Dedifferentiated amniotic fluid mesenchymal stem cell (primary cell): Measurements from ENCODE around the gene CLEC18B.
"Not testable (repeated sequence)": the region's sequence is repeated elsewhere in the genome, so short reads cannot be mapped to it uniquely, and the experiment has no call there.

Experiments
- DNase-seq: peaks from one replicate; pipeline ENCODE4 v3.0.0-alpha.2; 2016; ENCODE audit errors: extremely low spot score

Gene CLEC18B

GRCh38 chr16:74406600-74407361 lies 14.5 kb downstream of the CLEC18B start:
- DNase-seq = not testable (repeated sequence)

GRCh38 chr16:74404148-74404933 lies 16.9 kb downstream of the CLEC18B start:
- DNase-seq = not testable (repeated sequence)

- not testable (repeated sequence) for DNase-seq
Observed at GRCh38 chr16:74400238-74400637, 21.0 kb downstream of the CLEC18B start.

GRCh38 chr16:74398212-74398895 lies 22.9 kb downstream of the CLEC18B start:
- not testable (repeated sequence) for DNase-seq

GRCh38 chr16:74396521-74397017 lies 24.7 kb downstream of the CLEC18B start:
- DNase-seq = peak; percentile 14

GRCh38 chr16:74394604-74395003 lies 26.7 kb downstream of the CLEC18B start:
- not testable (repeated sequence) for DNase-seq

- not testable (repeated sequence) for DNase-seq
Observed at GRCh38 chr16:74394131-74394530, 27.1 kb downstream of the CLEC18B start.

GRCh38 chr16:74391454-74392050 lies 29.7 kb downstream of the CLEC18B start:
- not testable (repeated sequence) for DNase-seq

GRCh38 chr16:74382339-74383034 lies 38.8 kb downstream of the CLEC18B start:
- not testable (repeated sequence) for DNase-seq

- not testable (repeated sequence) for DNase-seq
Observed at GRCh38 chr16:74373847-74374184, 47.5 kb downstream of the CLEC18B start.

GRCh38 chr16:74372953-74373846 lies 48.1 kb downstream of the CLEC18B start:
- DNase-seq = no peak

- no peak for DNase-seq
Observed at GRCh38 chr16:74372369-74372768, 48.9 kb downstream of the CLEC18B start.

- not testable (repeated sequence) for DNase-seq
Observed at GRCh38 chr16:74370338-74371135, 50.7 kb downstream of the CLEC18B start.

GRCh38 chr16:74368002-74368911 lies 53.0 kb downstream of the CLEC18B start:
- DNase-seq = peak; percentile 94

- not testable (repeated sequence) for DNase-seq
Observed at GRCh38 chr16:74367469-74368001, 53.7 kb downstream of the CLEC18B start.

- not testable (repeated sequence) for DNase-seq
Observed at GRCh38 chr16:74361646-74362610, 59.4 kb downstream of the CLEC18B start.
